GM10847 (cell line): ENCODE results near the gene PROB1.

Experiments used
- POLR2A ChIP-seq: IDR thresholded peaks from 2 replicates; pipeline ENCODE4 v1.6.1; 2011; ENCODE audit not compliant: insufficient read length; ENCODE audit errors: extremely low read depth

The PROB1 gene

DNA sequence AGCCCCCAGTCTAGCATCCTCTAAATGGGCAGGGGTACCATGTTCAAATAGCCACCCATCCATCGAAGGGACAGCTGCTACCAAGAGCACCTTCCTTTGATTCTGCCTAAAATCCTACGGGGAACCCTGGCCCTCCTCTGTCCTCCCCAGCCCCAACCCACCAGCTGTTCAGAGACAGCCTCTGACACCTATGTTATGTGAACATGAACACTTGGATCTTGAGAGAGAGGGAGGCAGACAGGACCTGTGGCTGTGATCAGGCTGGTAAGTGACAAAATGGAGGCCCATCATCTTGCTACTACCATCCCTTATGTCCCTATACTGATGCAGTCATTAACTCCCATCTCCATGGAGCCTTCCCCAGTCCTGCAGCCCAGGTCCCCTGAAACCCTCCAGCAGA, 20.0 kb downstream of the PROB1 start:
- no peak for TF ChIP-seq POLR2A

DNA sequence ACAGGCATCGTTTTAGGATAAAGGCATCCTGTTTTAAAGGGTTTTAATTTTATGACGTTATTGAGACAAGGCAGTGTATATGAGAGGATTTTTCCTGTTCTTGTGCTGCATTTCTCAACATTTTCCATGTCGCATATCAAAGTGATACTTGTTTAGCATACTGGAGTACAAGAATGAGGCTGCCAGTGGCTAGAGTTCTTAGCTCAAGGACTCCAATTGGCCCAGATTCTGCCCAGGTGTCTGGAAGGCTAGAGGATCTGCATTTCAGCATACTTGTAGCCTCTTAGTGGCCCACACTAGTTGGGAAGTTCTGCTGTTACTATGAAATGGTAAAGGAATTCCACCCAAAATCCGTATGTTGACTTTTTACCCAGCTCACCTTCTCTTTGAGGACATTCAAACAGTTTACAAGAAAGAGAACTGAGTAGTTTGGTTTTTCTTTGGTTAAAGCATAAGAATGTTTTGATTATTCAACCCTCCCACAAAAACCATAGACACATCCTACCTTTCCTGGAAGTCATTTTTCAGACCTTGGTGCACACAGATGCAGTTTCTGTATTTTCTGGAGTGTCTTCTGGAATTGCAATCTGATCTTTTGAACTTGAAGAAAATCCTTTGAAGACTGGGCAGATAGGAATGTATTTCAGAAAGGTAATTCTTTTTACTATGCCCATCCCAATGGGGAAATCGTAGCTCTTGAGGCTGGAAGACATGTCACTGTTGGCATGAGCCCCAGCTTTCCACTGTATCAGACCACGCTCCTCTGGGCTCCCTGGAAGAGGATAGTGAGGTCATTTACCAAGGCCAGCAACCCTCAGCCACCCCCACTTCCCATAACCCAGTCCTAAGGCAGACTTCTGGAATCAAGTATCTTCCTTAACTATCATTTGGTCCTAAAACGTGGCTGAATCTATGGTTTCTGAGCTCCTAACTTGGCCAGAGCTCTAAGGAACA, 23.1 kb downstream of the PROB1 start:
- no peak for TF ChIP-seq POLR2A

GRCh38 chr5:139369181-139369580, 25.7 kb downstream of the PROB1 start:
- no peak for TF ChIP-seq POLR2A

- no peak for TF ChIP-seq POLR2A
Measured at GRCh38 chr5:139368613-139369012, 26.3 kb downstream of the PROB1 start.

DNA sequence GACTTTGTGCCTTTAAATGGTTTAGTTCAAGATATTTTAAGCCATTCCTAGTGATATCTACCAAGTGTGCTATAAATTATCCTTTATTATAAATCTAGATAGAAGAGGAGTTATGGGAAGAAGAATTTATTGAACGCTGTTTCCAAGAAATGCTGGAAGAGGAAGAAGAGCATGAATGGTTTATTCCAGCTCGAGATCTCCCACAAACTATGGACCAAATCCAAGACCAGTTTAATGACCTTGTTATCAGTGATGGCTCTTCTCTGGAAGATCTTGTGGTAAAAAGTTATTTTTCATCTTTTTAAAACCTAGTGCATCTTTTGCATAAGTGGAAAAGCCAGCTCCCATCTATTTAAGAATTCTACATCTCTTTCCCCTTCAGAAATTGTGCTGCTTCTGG, 30.4 kb downstream of the PROB1 start:
- TF ChIP-seq POLR2A = no peak

DNA sequence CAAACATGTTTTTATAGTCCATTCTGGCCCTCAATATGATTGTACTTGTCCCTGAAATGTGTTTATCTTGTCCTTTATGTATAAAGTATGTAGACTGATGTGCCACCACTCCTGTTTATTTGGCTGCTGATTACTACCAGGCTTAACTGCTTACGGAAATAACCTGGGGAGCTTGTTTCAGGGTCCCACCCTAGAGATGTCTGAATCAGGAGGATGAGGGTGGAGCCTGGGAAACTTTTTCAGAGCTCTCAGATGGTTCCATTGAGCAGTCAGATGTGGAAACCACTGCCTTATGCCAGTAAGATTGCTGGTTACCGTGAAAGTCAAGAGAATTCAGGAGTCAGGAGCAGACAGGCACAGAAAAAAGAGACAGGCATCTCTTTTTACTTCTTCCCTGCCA, 31.0 kb downstream of the PROB1 start:
- no peak for TF ChIP-seq POLR2A

GRCh38 chr5:139361835-139362429, 33.0 kb downstream of the PROB1 start:
- no peak for TF ChIP-seq POLR2A

GRCh38 chr5:139360384-139360783, 34.5 kb downstream of the PROB1 start:
- TF ChIP-seq POLR2A = no peak

DNA sequence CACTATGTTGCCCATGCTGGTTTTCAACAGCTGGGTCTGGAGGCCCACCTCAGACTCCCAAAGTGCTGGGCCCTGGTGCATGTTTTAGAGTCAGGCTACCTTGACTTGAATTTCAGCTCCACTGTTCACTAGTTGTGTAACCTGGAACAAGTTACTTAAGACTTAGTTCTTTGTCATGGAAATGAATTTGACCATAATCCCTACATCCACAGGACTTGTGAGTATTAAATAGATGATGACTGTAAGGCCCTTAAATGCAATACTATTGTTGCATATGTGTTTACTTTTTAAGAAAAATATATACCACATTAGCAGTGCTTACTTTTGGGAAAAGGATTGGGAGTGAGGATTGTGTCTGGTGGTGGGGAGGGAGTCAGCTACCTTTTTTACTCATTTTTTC, 36.8 kb downstream of the PROB1 start:
- no peak for TF ChIP-seq POLR2A

DNA sequence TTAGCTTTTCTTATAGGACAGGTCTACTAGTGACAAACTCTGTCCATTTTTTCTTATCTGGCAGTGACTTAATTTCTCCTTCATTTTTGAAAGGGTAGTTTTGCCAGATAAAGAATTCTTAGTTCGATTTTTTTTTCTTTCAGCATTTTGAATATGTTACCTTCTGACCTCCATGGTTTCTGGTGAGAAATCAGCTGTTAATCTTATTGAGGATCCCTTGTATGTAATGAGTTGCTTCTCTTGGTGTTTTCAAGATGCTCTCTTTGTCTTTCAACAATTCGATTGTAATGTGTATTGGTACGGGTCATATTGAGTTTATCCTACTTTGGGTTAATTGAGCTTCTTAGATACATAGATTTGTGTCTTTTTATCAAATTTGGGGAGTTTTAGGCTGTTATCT, 40.7 kb downstream of the PROB1 start:
- no peak for TF ChIP-seq POLR2A

GRCh38 chr5:139344177-139344576, 50.7 kb downstream of the PROB1 start:
- TF ChIP-seq POLR2A = no peak

- TF ChIP-seq POLR2A = no peak
Measured at GRCh38 chr5:139343476-139343875, 51.4 kb downstream of the PROB1 start.

DNA sequence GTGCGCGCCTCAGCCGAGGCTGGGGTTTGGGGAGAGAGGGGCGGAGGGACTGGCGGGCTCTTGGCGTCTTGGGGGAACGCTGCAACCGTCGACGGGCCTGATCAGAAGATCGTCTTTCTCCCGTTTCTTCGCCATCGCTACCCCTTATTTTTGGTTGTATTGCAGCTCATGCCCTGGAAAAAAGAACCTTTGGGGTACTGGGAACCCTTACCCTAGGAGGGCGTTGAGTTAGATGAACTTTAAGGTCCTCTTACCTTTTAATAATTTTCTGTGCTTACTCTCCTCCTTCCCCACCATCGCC, 52.5 kb downstream of the PROB1 start:
- TF ChIP-seq POLR2A = no peak

GRCh38 chr5:139341689-139342422, 53.0 kb downstream of the PROB1 start, which contains the start of gene PAIP2:
TSS of gene PAIP2 (plus strand) at chr5:139341854. CDS start at chr5:139363785, 21,931 bp downstream.
- peak; percentile 80 for TF ChIP-seq POLR2A

DNA sequence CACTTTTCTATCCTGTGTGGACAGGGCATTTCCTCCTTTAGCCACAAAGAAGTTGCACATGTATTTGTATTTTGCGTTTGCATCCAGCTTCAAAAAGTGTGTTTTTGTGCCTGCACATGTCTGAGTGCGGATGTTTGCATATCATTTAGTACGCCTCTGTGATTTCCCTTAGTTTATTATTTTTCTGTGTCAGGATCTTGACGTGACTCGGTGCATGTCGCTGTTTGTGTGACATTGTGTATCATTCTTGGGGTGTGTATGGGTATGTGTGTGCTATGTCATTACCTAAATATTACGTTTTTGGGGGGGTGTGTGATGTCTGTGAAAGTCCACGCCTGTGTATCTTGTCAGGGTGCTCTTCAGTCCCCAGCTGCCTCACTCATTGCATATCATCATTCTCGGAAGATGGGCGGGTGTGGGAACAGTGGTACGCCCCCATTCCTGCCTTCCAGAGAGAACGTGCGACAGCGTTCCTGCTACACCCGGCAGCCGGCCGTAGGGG, 53.7 kb downstream of the PROB1 start:
- no peak for TF ChIP-seq POLR2A
